ENCODE results near the gene CITED1. TPM values are rescaled to one million over a fixed set of nuclear protein-coding genes. Genes with fewer than 3 reads are reported as not detected.

The CITED1 gene
- total RNA-seq, 1 experiment from 2014 or later, result 0.36 TPM

DNA sequence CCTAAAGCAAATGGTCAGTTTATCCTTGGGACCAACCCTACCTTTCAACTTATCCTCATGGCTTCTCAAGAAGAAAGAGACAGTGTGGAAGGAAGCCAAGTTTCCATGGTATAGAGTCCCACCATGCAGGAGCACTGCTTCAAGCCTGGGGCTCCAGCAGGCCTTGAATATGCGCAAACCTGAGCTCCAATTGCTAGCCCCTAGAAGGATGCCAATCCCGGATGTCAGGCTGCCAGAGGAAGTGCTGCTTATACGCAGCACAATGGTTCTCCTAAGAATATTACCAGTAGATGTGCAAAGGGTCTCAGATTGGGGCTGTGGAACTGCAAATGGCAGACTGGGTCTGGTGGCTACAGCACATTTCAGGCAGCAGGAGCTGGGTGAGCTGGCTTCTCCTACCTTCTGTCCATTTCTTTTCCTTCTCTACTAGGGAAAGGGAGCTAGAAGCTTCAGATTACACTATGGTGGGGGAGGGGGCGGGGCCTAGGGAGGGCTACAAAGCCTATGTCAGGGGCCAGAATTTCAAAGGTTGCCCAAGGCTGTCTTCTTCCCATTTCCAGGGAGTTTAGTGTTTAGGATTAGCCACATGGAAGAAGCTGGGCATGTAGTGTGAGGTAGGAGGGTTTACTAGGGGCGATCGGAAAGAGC lies 40.7 kb upstream of the CITED1 start:
- in situ Hi-C loops (cut with HindIII; ENCODE audit: low pct_unique_long_range_greater_than_20kb, low sequenced_read_pairs), result no loop called here
- no peak overlapping the region for H3K27ac ChIP-seq (ENCODE audit: low read length)
- no peaks in the 10 kb centered on the region for H3K27me3 ChIP-seq (ENCODE audit: control insufficient read depth, insufficient read depth, low read length)
- ChIA-PET POLR2A (interaction anchor here (0.6 kb wide), 1 partner anchor 1081 kb away, joined by 3 read pairs; no protein-coding TSS in a partner anchor), CTCF (no interaction called here)
- no peak overlapping the region for H3K4me3 ChIP-seq (ENCODE audit: low read depth in 2 of 2, low read length in 2 of 2)
- no peaks in the 10 kb centered on the region for H3K36me3 ChIP-seq (ENCODE audit: control insufficient read depth, insufficient read depth, low read length)
- intact Hi-C loops (cut with micrococcal nuclease; ENCODE audit: unreplicated experiment), result no loop called here
- no peak for DNase-seq (ENCODE audit: low read depth, low spot score)
- TF ChIP-seq POLR2AphosphoS5 (IDR thresholded peaks at IDR 0.05; ENCODE audit: low read depth, low read length) (no peak), REST (IDR thresholded peaks at IDR 0.05; ENCODE audit: insufficient read depth in 1 of 2, low read depth in 2 of 2, low read length in 1 of 2) (no peak), SIN3A (IDR thresholded peaks at IDR 0.05; ENCODE audit: borderline replicate concordance, insufficient read depth, low read depth, low read length) (no peak), TCF7L2 (IDR thresholded peaks at IDR 0.05; ENCODE audit: low read depth, low read length) (no peak)
- H3K9me3 ChIP-seq (ENCODE audit: control insufficient read depth, insufficient read depth, low read depth, low read length), result no peaks in the 10 kb centered on the region
- no peaks in the 10 kb centered on the region for H3K4me1 ChIP-seq (ENCODE audit: control insufficient read depth, insufficient read depth, low read length)
- BruUV-seq (replicated peaks), result no TSS peak
- no peak for ATAC-seq

GRCh38 chrX:72340626-72341025 lies 34.9 kb upstream of the CITED1 start:
- CTCF ChIA-PET, result no interaction called here
- intact Hi-C loops (cut with micrococcal nuclease; ENCODE audit: unreplicated experiment) (no loop called here), in situ Hi-C loops (cut with HindIII; ENCODE audit: low pct_unique_long_range_greater_than_20kb, low sequenced_read_pairs) (no loop called here)
- POLR2A ChIA-PET, result no interaction called here
- no peaks in the 10 kb centered on the region for H3K9me3 ChIP-seq (ENCODE audit: control insufficient read depth, insufficient read depth, low read depth, low read length)
- no peak overlapping the region for H3K4me3 ChIP-seq (ENCODE audit: low read depth in 2 of 2, low read length in 2 of 2)
- no TSS peak for BruUV-seq (replicated peaks)
- DNase-seq (ENCODE audit: low read depth, low spot score) (no peak), ATAC-seq (no peak)
- no peaks in the 10 kb centered on the region for H3K4me1 ChIP-seq (ENCODE audit: control insufficient read depth, insufficient read depth, low read length)
- TF ChIP-seq SIN3A (IDR thresholded peaks at IDR 0.05; ENCODE audit: borderline replicate concordance, insufficient read depth, low read depth, low read length), result no peak
- TF ChIP-seq CTCF (IDR thresholded peaks at IDR 0.05), result no peak
- no peak for TF ChIP-seq TCF7L2 (IDR thresholded peaks at IDR 0.05; ENCODE audit: low read depth, low read length)
- TF ChIP-seq REST (IDR thresholded peaks at IDR 0.05; ENCODE audit: insufficient read depth in 1 of 2, low read depth in 2 of 2, low read length in 1 of 2), result no peak
- TF ChIP-seq POLR2AphosphoS5 (IDR thresholded peaks at IDR 0.05; ENCODE audit: low read depth, low read length), result no peak
- no peaks in the 10 kb centered on the region for H3K36me3 ChIP-seq (ENCODE audit: control insufficient read depth, insufficient read depth, low read length)
- H3K27ac ChIP-seq (ENCODE audit: low read length), result no peak overlapping the region
- no peaks in the 10 kb centered on the region for H3K27me3 ChIP-seq (ENCODE audit: control insufficient read depth, insufficient read depth, low read length)
